HG02588 (cell line): ENCODE measurements around the gene STK11.
"Not testable (repeated sequence)": the region's sequence is repeated elsewhere in the genome, so short reads cannot be mapped to it uniquely, and the experiment has no call there.

ENCODE experiments used
- ATAC-seq: cut with Tn5 transposase; IDR thresholded peaks from one replicate; pipeline ENCODE4 v1.9.1; 2021; ENCODE audit warnings: mild to moderate bottlenecking, moderate library complexity; ENCODE audit not compliant: unreplicated experiment

STK11 gene

DNA sequence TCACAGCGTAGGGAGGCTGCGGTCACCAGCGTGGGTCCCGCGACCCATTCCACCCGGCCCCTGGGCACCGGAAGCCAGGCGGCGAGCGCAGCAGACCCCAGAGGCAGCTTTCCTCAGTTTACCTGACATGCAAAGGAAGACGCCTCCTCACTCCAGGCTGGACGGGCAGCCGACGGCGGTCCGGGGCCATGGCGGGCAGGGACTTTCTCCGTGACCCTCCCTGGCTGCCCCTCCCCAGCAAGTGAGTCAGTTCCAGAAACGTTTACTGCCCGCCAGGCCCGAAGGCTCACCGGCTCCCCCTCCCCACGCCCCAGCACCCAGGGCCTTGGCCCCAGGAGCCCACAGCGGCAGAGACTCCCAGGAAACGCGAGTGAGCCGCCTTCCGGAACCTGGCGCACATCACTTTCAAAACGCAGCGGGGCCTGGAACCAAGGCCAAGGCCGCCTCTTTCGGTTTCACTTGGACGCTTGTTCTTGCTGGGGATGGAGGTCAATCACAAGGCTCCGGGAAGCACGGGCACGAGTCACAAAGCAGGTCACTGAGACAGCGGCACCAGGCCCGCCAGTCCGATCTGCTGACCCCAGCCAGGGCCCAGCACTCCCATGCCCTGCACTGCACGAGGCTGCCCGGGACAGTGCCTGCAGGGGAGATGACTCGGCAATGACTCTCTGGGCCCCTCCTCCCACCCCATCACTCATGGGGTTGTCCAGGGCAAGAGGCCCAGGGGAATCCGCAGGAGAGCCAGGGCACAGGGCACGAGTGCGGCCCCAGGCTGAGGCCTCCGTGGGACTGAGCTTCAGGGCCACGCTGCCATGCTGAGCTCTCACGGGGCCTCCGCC is 36.8 kb upstream of the STK11 start:
- ATAC-seq, result no peak

DNA sequence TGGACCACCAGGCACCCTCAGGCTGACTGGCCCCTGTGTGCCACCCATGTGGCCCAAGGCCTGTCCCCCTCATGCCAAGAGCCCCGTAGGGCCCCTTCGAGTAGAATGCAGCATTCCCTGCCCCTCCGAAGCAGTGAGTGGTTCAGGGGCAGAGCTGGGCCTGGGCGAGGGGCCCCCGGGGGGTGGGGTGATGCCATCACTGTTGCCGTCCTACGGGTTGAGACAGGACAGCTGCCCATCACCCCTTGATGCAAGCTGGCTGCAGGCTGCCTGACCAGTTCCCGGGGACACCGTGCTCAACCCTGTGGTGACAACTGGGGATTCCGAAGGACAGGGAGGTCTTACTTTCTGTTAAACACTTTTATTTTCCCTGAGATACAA is 36.2 kb upstream of the STK11 start:
- no peak for ATAC-seq

DNA sequence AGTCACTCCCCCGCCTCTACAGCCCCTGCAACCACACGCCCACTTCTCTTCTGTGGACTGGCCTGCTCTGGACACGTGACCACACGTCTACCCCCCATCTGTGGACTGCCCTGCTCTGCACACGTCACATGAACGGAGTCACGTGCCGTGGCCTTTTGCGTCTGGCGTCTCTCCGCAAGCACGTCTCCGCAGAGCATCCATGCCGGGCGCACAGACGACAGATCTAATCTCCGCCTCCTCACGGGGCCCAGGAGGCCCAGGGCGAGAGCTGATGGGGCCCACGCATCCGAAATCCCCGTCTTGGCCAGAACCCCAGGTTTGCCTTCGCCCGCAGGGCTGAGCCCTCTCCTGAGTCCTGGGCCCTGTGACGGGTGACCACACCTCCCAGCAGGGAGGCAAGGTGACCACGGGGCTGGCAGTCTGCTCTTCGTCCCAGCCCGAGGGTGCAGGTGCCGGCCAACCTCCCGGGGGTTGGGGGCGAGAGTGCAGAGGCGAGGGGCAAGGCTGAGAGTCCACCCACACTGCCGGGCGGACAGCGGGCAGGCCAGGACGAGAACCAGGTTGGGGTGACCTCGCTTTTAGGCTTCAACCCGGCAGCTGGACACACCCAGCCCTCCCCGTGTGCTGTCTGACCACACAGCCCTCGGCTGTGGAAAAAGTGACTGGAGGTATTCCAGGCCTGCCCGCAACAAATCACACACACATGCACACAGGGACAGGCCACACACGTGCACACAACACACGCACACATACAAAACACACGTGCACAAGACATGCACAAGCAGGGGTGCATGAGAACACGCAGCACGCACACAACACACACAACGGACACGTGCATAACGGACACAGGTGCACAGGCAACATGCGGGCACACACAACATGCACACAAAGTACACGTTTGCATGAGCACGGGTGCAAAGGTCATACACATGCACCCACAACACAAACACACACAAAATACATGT is 35.4 kb upstream of the STK11 start:
- ATAC-seq, result no peak

DNA sequence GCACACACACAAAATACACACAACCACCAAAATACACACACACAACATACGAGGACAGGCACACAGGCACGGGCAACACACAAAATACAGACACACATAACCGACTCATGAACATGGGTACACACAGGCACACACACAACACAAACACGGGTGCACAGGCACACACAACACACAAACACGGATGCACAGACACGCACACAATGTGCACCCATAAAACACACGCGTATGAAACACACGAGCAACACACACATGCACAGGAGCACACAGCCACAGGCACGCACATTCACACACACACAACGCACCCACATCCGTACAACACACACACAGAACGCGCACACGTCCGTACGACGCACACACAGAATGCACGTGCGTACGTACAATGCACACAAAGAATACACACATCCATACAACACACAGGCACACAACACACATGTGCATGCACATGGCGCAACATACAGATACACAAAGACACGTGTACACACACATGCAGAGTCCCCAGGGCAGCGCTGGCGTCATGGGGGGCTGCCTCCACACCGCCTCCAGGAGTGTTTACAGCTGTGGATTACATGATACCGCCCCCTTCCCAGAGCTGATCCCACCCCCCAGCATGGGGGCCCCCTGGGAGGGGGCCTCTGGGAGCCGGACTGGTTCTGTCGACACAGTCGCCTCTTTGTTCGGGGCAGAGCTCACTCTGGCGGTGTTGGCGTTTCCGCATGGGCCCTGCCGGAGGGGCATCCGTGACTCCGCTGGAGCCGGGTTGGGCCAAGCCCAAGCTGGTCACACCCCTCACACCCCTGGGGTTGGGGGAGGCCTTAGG is 34.4 kb upstream of the STK11 start:
- no peak for ATAC-seq

DNA sequence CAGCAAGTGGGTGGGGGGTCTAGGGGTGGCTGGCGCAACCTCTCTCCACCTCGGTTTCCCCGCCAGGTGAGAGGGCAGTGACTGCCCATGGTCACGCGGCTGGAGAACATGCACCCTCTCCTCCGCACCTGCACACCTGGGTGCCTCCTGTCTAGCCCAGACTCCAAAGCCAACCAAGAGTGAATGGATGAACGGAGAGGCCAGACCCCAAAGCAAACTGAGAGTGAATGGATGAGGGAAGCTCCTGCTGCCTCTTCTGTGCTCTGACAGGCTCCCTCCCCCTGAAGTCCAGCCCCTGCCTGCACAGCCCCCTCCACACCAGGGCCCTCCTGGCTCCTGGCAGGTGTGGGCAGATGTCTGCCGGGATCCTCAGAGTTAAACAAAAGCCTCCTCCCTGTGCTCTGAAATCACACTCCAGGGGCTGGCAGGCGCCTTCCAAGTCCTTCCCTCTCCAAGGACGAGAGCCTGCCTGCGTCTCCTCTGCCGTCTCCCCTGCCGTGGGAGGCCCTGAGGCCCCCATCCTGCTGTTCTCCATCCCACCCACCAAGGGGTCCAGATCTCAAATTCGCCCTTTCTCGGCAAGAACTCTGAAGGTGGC is 33.7 kb upstream of the STK11 start:
- no peak for ATAC-seq

DNA sequence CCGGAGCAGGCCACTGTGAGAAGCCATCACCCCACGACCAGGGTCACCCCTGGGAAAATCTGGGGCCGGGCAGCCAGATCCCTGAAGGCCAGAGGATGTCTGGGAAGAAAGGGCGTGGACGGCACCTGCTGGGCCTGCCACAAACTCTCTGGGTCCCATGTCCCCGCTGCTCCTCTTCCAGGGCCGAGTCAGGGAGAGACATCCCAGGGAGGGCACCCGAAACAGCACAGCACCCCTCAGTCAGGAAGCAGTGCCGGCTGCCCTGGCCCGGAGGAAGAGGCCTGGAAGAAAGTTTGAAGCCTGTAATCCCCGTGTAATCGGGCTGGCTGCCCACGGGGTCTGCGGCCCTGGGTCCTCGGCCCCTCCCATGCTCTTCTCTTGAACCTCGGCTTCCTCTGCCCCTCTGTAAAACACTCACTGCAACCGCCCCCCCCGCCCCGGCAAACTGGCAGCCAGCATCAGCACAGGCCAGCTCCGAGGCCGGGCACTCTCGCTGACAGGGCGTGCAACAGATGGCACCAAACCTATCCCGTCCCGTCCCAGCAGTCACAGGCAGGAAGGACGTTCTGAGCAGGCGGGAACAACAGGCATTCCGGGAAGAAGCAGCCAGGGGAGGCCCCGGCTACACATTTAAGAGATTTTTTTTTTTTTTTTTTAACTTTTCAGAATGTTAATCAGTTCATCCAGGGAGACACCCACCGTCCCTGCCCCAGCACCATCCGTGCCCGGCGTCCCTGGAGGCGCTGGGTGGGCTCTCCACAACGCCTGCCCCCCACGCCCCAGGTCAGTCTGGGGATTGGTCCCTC is 33.0 kb upstream of the STK11 start:
- ATAC-seq, result no peak

DNA sequence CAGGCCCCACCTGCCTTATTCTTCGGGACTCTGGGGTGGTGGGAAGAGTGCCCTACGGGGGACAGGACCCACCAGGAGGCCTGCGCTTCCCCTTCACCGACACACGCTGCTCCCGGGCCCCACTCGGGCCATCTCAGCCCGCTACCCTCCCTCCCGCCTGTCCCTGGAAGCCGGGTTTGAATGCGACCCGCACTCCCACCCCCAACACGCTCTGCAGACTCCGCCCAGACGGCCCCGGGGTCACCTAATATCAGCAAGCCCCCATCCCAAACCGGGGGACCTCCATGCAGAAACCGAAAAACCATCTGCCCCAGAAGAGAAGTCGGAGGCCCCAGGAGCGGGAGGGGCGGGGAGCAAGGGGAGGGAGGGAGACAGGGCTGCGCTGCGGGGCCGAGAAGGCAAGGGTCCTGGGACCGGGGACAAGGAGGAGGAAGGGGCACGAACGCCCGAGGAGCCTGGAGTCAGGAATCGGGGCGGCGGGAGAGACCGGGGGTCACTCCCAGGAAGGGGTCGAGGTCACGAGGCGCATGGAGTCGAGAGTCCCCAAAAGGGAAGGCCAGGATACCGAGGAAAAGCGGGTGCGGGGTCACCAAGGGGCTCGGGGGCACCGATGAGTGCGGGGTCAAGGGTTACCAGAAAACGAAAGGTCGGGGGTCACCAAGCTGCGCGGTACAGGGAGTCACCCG is 32.3 kb upstream of the STK11 start:
- no peak for ATAC-seq

DNA sequence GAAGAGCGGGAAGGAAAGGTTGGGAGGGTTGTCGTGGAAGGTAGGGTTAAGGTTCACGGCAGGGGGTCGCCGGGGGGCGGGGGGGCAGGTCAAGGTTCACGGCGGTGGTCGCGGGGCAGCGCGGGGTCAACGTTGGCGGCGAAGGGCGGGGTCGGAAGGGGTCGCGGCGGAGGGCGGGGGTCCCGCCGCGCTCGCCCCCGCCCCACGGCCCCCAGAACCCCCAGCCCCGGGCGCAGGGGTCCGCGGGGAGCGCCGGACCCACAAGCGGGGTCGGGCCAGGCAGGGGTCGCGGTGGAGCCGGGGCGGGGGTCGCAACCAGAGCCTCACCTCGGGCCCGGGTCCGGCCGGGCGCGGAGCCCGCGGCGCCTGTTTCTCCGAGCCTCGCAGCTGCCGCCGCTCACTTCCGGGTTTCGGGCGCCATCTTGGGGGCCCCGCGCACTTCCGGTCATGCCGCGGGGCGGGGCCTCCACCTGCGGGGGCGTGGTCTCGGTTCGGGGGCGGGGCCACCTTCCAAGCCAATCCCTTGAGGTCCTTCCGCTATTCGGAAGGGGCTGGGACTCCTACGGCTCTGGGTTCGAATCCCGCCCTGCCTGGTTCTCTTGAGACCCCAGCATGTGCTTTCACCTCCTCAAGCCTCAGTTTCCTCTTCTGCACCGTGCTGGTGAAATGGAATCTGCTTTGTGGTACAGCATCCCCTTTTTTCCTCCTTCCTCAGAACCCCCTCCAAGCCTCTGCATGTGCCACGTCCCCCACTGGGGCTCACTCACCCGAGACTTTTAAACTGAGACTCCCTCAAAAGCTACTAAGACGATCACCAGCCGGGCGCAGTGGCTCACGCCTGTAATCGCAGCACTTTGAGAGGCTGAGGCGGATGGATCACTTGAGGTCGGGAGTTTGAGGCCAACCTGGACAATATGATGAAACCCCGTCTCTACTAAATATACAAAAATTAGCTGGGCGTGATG is 31.5 kb upstream of the STK11 start, which contains the start of gene SBNO2:
Gene SBNO2 (minus strand): TSS at position 424 of the 965 bp plus-strand sequence. CDS start 19,992 bp downstream, outside the sequence.
- ATAC-seq, result peak; percentile 49

DNA sequence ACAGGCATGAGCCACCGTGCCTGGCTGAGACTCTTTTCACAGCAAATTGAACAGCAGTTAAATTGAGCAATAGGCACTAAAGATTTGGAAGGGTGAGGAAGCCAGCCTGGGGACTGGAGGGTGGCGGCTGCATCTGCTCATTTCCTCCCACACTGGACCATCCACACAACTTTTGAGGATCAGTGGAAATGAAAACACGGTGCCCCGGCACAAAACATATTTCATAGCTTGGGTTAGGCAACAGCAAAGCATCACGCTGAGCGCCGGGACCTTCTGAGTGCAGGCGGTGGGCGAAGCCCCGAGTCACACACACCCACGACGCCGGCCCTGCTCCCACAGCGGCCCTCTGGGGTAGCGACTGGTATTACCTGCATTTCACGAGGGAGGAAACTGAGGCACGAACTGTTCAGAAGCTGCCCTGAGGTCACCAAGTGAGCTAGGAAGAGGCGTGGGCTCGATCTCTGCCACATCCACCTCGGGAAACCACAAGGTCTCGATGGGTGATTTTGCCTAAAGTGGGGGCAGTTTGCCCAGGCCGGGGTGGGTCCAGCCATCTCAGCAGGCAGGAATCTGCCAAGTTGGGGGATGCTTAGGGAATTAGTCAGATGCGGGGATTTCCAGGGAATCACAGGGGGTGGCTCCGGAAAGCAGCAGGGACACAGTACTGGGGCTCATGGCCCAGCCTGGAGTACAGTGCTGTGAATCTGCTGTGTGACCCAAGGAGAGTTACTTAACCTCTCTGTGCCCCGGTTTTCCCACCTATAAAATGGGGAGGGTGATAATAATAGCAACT is 28.1 kb upstream of the STK11 start:
- no peak for ATAC-seq

DNA sequence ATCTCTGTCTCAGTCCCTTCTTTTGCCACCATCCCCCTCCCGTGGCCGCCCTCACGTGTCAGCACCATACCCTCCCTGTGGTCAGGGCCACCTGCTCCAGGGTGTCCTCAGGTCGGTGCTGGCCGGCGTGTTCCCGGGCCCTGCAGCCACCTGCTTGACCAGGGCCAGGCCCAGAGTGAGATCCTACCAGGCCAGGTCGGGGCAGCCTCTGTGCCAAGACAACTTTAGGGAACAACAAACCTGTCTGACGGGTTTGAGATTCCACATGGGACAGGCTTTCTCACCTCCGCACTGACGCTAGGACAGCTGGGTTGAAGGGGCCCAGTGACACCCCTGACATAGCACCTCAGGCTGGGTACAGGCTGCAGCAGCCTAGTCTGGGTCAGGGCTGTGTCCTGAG is 24.0 kb upstream of the STK11 start:
- no peak for ATAC-seq

DNA sequence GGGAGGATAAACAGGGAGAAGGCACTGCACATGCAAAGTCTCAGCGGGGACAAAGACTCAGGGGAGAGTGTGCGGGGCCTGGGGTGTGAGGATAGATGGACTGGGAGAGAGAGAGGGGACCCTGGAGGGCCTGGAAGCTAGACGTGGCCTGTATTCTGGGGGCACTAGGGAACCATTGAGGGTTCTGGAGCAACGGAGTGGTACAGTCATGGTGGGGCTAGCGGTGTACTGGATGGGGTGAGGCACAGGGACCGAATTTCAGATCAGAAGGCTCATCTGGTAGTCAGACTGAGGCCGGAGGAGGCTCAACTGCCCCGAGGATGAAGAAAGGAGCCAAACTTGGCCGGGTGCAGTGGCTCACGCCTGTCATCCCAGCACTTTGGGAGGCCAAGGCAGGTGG is 23.5 kb upstream of the STK11 start:
- no peak for ATAC-seq

DNA sequence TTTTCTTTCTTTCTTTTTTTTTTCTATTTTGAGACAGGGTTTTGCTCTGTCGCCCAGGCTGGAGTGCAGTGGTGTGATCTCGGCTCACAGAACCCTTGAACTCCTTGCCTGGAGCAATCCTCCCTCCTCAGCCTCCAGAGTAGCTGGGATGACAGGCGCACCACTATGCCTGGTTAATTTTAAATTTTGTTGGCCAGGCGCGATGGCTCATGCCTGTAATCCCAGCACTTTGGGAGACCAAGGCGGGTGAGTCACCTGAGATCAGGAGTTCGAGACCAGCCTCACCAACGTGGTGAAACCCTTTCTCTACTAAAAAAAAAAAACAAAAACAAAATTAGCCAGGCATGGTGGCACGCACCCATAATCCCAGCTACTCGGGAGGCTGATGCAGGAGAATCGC is 22.9 kb upstream of the STK11 start:
- no peak for ATAC-seq

DNA sequence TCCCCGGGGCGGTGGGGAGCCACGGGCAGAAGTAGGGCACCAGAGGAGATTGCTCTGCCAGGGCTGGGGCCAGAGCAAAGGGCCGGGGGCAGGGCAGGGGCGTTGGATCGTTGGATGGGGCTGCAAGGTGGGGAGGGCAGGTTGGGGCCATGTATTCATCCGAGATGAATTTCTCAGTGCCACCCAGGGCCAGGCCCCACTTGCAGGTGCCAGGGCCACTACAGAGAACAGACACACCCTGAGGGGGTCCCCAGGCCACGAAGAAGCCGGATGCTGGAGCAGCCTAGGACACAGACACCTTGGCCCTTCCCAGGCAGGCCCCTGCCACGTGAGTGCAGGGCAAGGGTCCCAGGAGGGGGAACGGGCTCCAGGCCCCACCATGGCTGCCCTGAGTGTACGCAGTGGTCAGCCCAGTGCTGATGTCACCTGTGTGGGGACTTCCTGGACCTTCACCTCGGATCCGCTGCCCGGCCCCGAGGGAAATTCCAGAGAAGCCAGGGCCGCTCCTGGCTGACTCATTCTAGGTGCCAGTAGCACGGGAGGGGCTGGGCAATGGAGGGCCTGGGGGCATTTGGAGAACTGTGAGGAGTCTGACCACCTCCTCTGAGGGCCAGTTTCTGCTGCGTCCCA is 21.9 kb upstream of the STK11 start:
- ATAC-seq, result no peak

DNA sequence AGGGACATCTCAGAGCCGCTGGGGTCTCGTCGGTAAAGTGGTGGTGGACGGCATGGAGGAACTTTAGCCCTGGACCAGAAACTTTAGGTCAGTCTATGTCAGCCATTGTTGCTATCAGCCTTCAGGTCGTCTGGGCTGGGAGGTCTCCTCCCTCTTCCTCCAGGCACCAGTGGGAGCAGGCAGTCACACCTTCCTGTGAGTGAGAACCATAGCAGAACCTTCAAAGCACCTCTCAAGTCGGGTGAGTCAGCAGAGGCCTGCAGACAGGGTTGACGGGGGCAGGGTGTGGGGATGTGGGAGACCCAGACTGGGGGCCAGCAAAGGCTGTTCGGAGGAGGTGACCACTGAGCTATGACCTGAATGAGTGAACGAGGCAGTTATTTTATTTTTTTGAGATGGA is 16.2 kb upstream of the STK11 start:
- no peak for ATAC-seq

DNA sequence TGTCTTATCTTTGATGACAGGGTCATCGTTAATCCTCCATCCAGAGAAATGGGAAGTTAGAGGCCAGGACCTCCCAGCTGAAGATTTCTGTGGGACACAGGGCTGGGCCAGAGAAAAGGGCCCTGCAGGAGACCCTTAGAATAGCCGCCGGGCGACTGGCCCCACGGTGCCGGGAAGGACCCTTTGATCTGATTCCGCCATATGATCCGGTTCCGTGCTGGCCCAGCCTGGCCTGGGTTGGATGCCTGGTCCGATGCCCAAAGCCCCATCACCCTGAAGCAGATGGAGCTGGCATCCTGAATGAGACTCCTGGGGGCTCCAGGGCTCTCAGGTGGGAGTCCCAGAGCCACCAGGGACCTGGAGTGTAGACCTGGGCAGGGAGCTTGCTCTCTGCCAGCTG is 6.0 kb upstream of the STK11 start:
- ATAC-seq, result no peak

DNA sequence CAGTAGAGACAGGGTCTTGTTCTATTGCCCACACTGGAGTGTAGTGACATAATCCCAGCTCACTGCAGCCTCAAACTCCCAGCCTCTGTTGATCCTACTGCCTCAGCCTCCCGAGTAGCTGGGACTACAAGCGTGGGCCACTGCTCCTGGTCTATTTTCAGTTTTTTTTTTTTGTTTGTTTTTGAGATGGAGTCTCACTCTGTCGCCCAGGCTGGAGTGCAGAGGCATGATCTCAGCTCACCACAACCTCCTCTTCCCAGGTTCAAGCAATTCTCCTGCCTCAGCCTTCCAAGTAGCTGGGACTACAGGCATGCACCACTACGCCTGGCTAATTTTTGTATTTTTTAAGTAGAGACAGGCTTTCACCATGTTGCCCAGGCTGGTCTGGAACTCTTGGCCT is 5.0 kb upstream of the STK11 start:
- ATAC-seq, result not testable (repeated sequence)
